HL-60/S4 (cell line): ENCODE measurements around the gene FILIP1.

Experiments used
- in situ Hi-C: fragments of 300-500 bp; cut with MboI; formaldehyde crosslinking; loops from 2 replicates; pipeline ENCODE4 v1.14.3; 2022; ENCODE audit warnings: low sequenced_read_pairs

The FILIP1 gene

GRCh38 chr6:75348882-75349261 is 144.7 kb downstream of the FILIP1 start:
- in situ Hi-C loops, result no loop called here

- in situ Hi-C loops, result no loop called here
Observed at GRCh38 chr6:75347898-75348610, 145.5 kb downstream of the FILIP1 start.

- in situ Hi-C loops, result no loop called here
Observed at GRCh38 chr6:75345413-75345812, 148.2 kb downstream of the FILIP1 start.

- in situ Hi-C loops, result no loop called here
Observed at GRCh38 chr6:75344455-75344854, 149.1 kb downstream of the FILIP1 start.

- in situ Hi-C loops, result no loop called here
Observed at GRCh38 chr6:75344021-75344420, 149.6 kb downstream of the FILIP1 start.

GRCh38 chr6:75337835-75338580 is 155.6 kb downstream of the FILIP1 start:
- in situ Hi-C loops, result no loop called here

GRCh38 chr6:75334266-75335040 is 159.1 kb downstream of the FILIP1 start:
- in situ Hi-C loops, result no loop called here

GRCh38 chr6:75333676-75334200 is 159.9 kb downstream of the FILIP1 start:
- in situ Hi-C loops, result no loop called here

GRCh38 chr6:75331151-75331550 is 162.4 kb downstream of the FILIP1 start:
- in situ Hi-C loops, result no loop called here

- in situ Hi-C loops, result no loop called here
Observed at GRCh38 chr6:75329703-75330102, 163.9 kb downstream of the FILIP1 start.

GRCh38 chr6:75327807-75328206 is 165.8 kb downstream of the FILIP1 start:
- in situ Hi-C loops, result no loop called here

GRCh38 chr6:75326557-75327258 is 166.9 kb downstream of the FILIP1 start:
- in situ Hi-C loops, result no loop called here

GRCh38 chr6:75318900-75319299 is 174.7 kb downstream of the FILIP1 start:
- in situ Hi-C loops, result no loop called here

- in situ Hi-C loops, result no loop called here
Observed at GRCh38 chr6:75317503-75318206, 175.9 kb downstream of the FILIP1 start.

GRCh38 chr6:75315978-75316377 is 177.6 kb downstream of the FILIP1 start:
- in situ Hi-C loops, result no loop called here

GRCh38 chr6:75308250-75308988 is 185.2 kb downstream of the FILIP1 start:
- in situ Hi-C loops, result no loop called here

- in situ Hi-C loops, result no loop called here
Observed at GRCh38 chr6:75307364-75308004, 186.1 kb downstream of the FILIP1 start.

GRCh38 chr6:75306064-75306463 is 187.5 kb downstream of the FILIP1 start:
- in situ Hi-C loops, result no loop called here

- in situ Hi-C loops, result no loop called here
Observed at GRCh38 chr6:75305573-75305972, 188.0 kb downstream of the FILIP1 start.
